HG03108 (cell line): ENCODE data around the gene HSD17B14.
A peak's percentile ranks its signal among the peaks of the same experiment; 100 is the strongest.
"Not testable (repeated sequence)": the region's sequence is repeated elsewhere in the genome, so short reads cannot be mapped to it uniquely, and the experiment has no call there.

Source experiments
- ATAC-seq: cut with Tn5 transposase; IDR thresholded peaks from one replicate; pipeline ENCODE4 v1.9.1; 2021; ENCODE audit warnings: moderate library complexity; ENCODE audit not compliant: unreplicated experiment

The HSD17B14 gene

DNA sequence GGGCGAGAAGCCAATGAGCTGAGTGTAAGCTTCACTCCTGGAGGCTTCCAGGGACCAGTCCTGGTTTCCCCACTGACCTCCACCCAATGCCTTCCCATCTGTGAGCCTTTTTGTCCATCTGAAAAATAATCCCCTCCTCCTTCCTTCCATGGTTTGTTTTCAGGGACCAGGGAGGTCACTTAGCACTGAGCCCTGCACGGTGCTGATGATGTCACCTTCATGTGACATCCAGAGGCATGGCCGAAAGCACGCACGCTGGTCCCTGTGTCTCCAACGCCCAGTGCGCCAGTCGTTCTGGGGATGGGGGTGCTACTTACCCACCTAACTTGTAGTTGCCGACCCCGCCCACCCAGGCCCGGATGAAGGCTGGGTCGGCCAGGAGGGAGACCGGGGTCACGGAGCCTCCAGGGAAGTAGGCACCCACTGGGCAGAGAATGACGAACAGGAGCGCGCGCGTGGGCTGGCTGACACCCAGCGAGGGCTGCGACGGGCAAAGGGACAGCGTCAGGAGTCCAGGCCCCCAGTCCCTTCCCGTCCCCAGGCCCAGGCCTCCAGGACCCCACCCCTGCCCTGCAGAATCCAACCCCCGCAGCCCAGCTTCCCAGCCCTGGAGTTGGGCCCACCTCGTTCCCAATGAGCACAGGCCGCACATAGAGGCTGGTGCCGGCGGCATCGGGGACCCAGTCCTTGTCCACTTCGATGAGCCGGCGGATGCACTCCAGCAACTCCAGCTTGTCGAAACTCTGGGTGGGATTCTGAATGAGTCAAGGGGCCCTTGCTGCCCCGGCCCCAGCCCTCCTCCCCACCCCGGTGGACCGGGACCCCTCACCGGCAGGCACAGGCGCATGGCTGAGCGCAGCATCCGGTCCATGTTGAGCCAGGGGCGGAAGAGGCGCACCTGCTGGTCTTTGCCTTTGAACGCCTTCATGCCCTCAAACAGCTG is 36.7 kb downstream of the HSD17B14 start:
- ATAC-seq = no peak

GRCh38 chr19:48798937-48799336 is 37.4 kb downstream of the HSD17B14 start:
- no peak for ATAC-seq

DNA sequence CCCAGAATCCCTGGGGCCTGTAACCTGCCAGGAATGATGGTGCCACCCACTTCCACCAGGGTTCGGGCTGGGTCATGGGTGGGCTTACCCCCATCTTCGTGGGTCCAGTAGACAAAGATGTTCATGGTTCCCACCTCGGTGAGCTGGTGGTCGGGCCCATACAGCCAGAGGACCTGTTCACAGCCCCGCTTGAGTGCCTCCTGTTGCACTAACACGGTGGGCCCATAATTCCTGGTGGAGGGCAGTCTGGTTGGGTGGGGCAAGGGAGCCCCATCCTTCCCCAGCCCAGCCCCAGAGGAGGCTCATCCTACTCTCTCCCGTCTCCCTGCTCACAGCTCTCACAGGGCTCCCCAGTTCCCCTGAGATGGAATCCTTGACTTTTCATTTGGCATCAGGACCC is 39.2 kb downstream of the HSD17B14 start:
- ATAC-seq = no peak

- ATAC-seq = no peak
Observed at GRCh38 chr19:48796298-48797083, 39.8 kb downstream of the HSD17B14 start.

- ATAC-seq = no peak
Observed at GRCh38 chr19:48795685-48796070, 40.6 kb downstream of the HSD17B14 start.

DNA sequence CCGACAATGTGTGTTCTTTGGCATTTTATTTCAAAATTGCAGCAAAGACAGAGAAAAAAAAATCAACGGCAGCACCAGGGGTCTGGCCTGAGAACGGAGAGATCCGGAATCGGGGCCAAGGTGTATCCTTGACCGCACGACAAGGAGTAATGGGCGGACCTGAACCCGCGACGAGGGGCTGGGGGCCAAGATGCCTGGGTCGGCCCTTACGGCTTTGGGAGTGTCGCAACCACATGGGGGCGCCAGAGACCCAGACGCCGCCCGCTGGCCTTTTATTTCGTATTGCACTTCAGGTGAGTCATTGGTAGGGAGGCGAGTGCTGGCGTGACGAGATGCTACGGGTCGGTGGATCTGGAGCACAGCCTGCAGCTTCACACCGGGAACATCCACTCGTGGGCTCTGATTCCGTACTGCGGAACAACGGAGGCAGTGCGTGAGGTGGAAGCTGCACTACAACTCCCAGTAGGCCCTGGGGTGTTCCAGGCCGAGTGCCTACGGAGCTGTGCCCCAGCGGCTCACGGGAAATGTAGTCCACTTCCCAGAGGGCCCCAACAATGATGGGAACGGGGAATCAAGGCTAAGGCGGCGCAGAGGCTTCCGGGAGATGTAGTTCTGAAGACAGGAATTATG is 41.1 kb downstream of the HSD17B14 start:
- ATAC-seq = peak; percentile 90

DNA sequence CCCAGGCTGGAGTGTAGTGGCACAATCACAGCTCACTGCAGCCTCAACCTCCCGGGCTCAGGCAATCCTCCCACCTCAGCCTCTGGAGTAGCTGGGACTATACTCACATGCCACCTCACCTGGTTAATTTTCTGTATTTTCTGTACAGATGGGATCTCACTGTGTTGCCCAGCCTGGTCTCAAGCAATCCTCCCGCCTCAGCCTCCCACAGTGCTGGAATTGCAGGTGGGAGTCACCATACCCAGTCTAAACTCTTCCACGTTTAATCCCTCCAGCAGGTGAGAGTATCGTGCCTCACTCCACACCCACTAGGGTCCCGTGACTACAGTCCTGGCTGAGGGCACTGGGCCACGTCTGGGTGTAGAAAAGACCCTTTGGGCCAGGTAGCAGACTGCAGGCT is 42.0 kb downstream of the HSD17B14 start:
- ATAC-seq = no peak

GRCh38 chr19:48793271-48793670 is 43.0 kb downstream of the HSD17B14 start:
- no peak for ATAC-seq

DNA sequence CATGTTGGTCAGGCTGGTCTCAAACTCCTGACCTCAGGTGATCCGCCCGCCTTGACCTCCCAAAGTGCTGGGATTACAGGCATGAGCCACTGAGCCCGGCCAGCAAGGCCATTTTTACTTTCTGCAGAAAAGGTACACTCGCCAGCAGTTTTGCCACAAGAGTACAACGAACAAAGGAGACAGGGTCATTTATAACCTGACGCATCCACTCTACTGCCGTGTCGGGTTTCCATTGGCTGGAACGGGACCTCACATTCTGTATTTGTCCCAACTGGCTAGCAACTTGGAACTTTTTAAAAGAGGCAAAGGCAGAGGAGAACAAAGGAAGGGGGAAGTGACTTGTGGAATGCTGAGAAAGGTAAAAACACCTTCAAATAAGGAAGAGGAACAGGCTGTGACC is 49.0 kb downstream of the HSD17B14 start:
- not testable (repeated sequence) for ATAC-seq

- ATAC-seq = not testable (repeated sequence)
Observed at GRCh38 chr19:48786422-48786821, 49.9 kb downstream of the HSD17B14 start.

DNA sequence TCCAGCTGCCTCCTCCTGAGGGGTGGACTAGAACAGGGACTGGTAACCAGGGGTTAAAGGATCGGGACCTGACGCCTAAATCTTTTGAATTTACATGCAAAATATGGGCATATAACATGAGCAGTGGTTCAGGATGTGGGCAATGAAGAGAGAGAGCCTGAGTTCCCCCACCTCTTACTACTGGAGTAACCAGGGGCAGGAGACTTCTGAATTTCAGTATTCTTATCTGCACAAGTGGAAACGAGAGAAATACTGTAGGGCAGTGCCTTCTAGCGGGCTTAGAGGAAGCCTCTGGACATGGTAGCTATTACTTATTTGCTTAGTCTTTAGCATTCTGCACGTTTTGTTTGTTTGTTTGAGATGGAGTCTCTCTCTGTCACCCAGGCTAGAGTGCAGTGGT is 51.8 kb downstream of the HSD17B14 start:
- ATAC-seq = no peak

GRCh38 chr19:48780631-48781391 is 55.5 kb downstream of the HSD17B14 start:
- no peak for ATAC-seq

DNA sequence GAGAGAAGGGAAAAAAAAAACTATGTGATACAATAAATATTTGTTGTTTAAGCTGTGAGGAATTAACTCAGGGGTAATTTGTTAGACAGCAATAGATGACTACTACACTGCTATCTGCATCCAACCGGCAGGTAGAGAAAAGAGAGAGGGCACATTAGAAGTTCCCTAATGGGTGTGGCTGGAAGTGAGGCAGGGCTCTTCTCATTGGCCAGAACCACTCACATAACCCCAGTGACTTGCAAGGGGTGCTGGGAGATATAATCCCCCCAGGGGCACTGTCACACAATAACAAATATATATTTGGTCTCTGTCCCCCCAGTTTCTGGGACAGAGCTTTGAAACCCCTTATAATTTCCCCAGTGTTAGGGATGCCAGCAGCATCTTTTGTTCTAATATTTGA is 56.7 kb downstream of the HSD17B14 start:
- ATAC-seq = no peak

GRCh38 chr19:48777720-48778119 is 58.6 kb downstream of the HSD17B14 start:
- no peak for ATAC-seq

- ATAC-seq = no peak
Observed at GRCh38 chr19:48777139-48777538, 59.2 kb downstream of the HSD17B14 start.

DNA sequence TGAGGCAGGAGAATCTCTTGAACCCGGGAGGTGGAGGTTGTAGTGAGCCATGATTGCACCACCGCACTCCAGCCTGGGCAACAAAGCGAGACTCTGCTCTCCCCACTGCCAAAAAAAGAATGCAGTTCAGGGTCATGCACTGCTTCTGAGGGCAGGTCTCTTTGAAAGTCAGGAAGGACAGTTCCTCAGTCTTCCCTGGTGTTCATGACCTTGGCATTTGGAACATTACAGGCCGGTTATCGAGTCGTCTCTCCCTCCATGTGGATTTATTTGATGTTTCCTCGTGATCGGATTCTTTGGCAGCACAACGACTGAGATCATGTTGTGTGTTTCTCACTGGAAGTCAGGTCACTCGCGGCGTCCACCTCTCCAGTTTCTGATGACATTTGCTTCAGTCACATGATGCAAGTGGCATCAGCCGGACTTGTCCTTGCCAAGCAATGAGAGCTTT is 63.8 kb downstream of the HSD17B14 start:
- ATAC-seq = no peak

DNA sequence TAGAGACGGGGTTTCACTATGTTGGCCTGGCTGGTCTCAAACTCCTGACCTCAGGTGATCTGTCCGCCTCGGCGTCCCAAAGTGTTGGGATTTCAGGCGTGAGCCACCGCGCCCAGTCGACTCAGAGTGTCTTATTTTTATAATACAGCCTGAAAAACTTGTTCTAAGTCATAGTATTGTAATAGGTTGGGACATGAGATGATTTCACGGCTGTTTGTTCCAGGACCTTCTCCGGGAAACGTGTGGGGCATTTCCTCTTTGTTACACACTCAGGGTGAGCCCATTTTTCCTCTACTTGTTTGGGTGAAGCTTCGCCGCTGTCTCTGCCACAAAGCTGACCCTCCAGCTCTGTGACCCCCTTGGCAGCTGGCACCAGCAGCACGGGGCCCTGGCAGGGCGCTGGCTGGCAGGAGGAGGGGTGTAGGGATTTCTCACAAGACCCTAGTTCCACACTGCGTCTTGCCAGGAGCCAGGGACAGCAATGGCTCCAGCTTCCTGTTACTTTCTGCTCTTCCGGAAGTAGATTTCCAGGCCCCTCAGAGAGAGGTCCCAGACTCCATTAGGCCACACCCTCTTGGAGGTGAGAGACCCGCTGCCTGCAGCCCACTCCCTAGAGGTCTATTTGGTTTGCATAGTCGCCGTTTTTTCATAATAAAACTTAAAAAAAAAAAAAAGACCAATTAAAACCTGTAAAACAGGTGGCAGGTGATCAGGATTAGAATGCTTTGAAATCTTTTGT is 65.4 kb downstream of the HSD17B14 start:
- no peak for ATAC-seq

- ATAC-seq = no peak
Observed at GRCh38 chr19:48770266-48770665, 66.0 kb downstream of the HSD17B14 start.

GRCh38 chr19:48768994-48769713 is 67.1 kb downstream of the HSD17B14 start:
- no peak for ATAC-seq
